Endothelial cell of umbilical vein (primary cell): ENCODE measurements around the gene BIN1. TPM values are rescaled to one million over a fixed set of nuclear protein-coding genes. Genes with fewer than 3 reads are reported as not detected.

Source experiments
- BruUV-seq: library from RNA; stranded (reverse); fragments of 400-500 nt; replicated peaks from 2 replicates; lab custom pipeline; 2021; lab: Mats Ljungman, UMichigan
- CTCF ChIA-PET: fragments of 300-600, 350-600 bp; sonication (Branson Sonifier 250); formaldehyde crosslinking; loops from one replicate; lab custom pipeline; 2021; ENCODE audit warnings: antibody characterized with exemption, inconsistent platforms; lab: Charles Lee
- POLR2A ChIA-PET: fragments of 300-600, 350-600 bp; sonication (Branson Sonifier 250); formaldehyde crosslinking; loops from one replicate; lab custom pipeline; 2021; ENCODE audit warnings: antibody characterized with exemption, inconsistent platforms; lab: Charles Lee
- DNase-seq: peaks from one replicate; pipeline ENCODE4 v3.0.0-alpha.2; 2011; ENCODE audit warnings: low read depth, low spot score
- FAIRE-seq: peaks from 2 replicates; lab custom pipeline; 2011; peaks lifted over from hg19 to GRCh38; lab: Jason Lieb, UNC
- H2AFZ ChIP-seq: 2 replicates; pipeline ENCODE4 v1.6.0; 2012; ENCODE audit warnings: low read depth, low read length, control low read depth, inconsistent platforms
- H3K27ac ChIP-seq: 2 replicates; pipeline ENCODE4 v1.5.1; 2011; ENCODE audit warnings: low read depth, mild to moderate bottlenecking, control low read depth, low read length, moderate library complexity; ENCODE audit not compliant: insufficient read depth
- H3K27me3 ChIP-seq, 2 experiments: 2 replicates each; pipeline versions ENCODE4 v1.6.0 to v1.6.1; 2011; ENCODE audit warnings: low read length in 2 of 2, mixed read lengths in 1 of 2; ENCODE audit not compliant: control insufficient read depth in 2 of 2, insufficient read depth in 2 of 2
- H3K36me3 ChIP-seq, 2 experiments: 2 replicates in 1 of 2; 3 replicates in 1 of 2; pipeline ENCODE4 v1.5.1; 2011; ENCODE audit warnings: low read length in 2 of 2, mild to moderate bottlenecking in 1 of 2, moderate library complexity in 1 of 2; ENCODE audit not compliant: control insufficient read depth in 2 of 2, insufficient read depth in 2 of 2; ENCODE audit errors: extremely low read depth in 1 of 2
- H3K4me1 ChIP-seq: 3 replicates; pipeline ENCODE4 v1.5.1; 2011; ENCODE audit warnings: mild to moderate bottlenecking, low read length; ENCODE audit not compliant: control insufficient read depth, insufficient read depth; ENCODE audit errors: extremely low read depth
- H3K4me2 ChIP-seq: 2 replicates; pipeline ENCODE4 v1.6.1; 2011; ENCODE audit warnings: low read length, control low read depth, mixed read lengths; ENCODE audit not compliant: insufficient read depth
- H3K4me3 ChIP-seq, 3 experiments: fragments of 200-600 bp in 1 of 3; sonication (generic), shearing (Covaris generic) in 1 of 3; replicated peaks in 1 of 3; 2 replicates each; pipeline ENCODE4 v1.5.1; 2011 to 2016; ENCODE audit warnings: control low read depth in 3 of 3, low read length in 3 of 3, mild to moderate bottlenecking in 2 of 3, inconsistent platforms in 1 of 3, low read depth in 1 of 3, moderate library complexity in 1 of 3; ENCODE audit not compliant: insufficient read depth in 1 of 3
- H3K79me2 ChIP-seq: 2 replicates; pipeline ENCODE4 v1.6.0; 2012; ENCODE audit warnings: low read length, inconsistent platforms; ENCODE audit not compliant: control insufficient read depth, insufficient read depth
- H3K9ac ChIP-seq: replicated peaks from 2 replicates; pipeline ENCODE3; 2011; ENCODE audit warnings: low read length, control low read depth; ENCODE audit not compliant: insufficient read depth; ENCODE audit errors: extremely low read depth
- H3K9me1 ChIP-seq: replicated peaks from 3 replicates; pipeline ENCODE4 v1.6.0; 2011; ENCODE audit warnings: mild to moderate bottlenecking, low read length; ENCODE audit not compliant: control insufficient read depth, insufficient read depth; ENCODE audit errors: extremely low read depth
- H3K9me3 ChIP-seq: replicated peaks from 2 replicates; pipeline ENCODE4 v1.5.1; 2012; ENCODE audit warnings: low read length, inconsistent platforms; ENCODE audit not compliant: control insufficient read depth, insufficient read depth
- H4K20me1 ChIP-seq: replicated peaks from 2 replicates; pipeline ENCODE3; 2011; ENCODE audit warnings: mild to moderate bottlenecking, low read length; ENCODE audit not compliant: control insufficient read depth, insufficient read depth; ENCODE audit errors: extremely low read depth
- CTCF ChIP-seq, 2 donors: IDR thresholded peaks; 1 replicate in 1 of 2; 2 replicates in 1 of 2; pipeline ENCODE4 v1.5.1; 2011; ENCODE audit warnings: low read length in 2 of 2, mild to moderate bottlenecking in 2 of 2, moderate library complexity in 2 of 2, control low read depth in 1 of 2, inconsistent platforms in 1 of 2, low read depth in 1 of 2; ENCODE audit not compliant: insufficient read depth in 1 of 2; ENCODE audit errors: extremely low read depth in 1 of 2
- EZH2 ChIP-seq: IDR thresholded peaks from 2 replicates; pipeline ENCODE4 v1.6.1; 2012; ENCODE audit warnings: borderline replicate concordance, low read depth, mild to moderate bottlenecking, moderate library complexity, low read length, inconsistent platforms; ENCODE audit not compliant: severe bottlenecking
- FOS ChIP-seq: IDR thresholded peaks from 2 replicates; pipeline ENCODE4 v1.6.1; 2011; ENCODE audit warnings: mild to moderate bottlenecking, low read length, moderate library complexity, borderline replicate concordance; ENCODE audit not compliant: insufficient read depth
- GATA2 ChIP-seq: IDR thresholded peaks from 2 replicates; pipeline ENCODE4 v1.7.0; 2011; ENCODE audit warnings: low read depth, mild to moderate bottlenecking, moderate library complexity, mixed read lengths, low read length; ENCODE audit not compliant: insufficient read length, insufficient read depth
- JUN ChIP-seq: IDR thresholded peaks from 2 replicates; pipeline ENCODE4 v1.6.1; 2011; ENCODE audit warnings: borderline replicate concordance, low read depth; ENCODE audit not compliant: insufficient read length, insufficient read depth
- MAX ChIP-seq: IDR thresholded peaks from 2 replicates; pipeline ENCODE4 v1.6.1; 2011; ENCODE audit not compliant: insufficient read depth, insufficient read length
- MYC ChIP-seq: IDR thresholded peaks from one replicate; pipeline ENCODE4 v1.6.1; 2011; ENCODE audit warnings: mild to moderate bottlenecking, low read depth, low read length
- POLR2A ChIP-seq: IDR thresholded peaks from 2 replicates; pipeline ENCODE4 v1.6.1; 2012; ENCODE audit warnings: low read depth, mild to moderate bottlenecking, control low read depth, low read length
- POLR2AphosphoS5 ChIP-seq: IDR thresholded peaks from 2 replicates; pipeline ENCODE4 v1.6.1; 2012; ENCODE audit warnings: low read depth, mild to moderate bottlenecking, control low read depth, low read length, moderate library complexity; ENCODE audit not compliant: insufficient read depth
- dilution Hi-C: fragments of 300-500 bp; cut with MboI; formaldehyde crosslinking; loops from one replicate; pipeline ENCODE4 v1.15.0; 2019; ENCODE audit warnings: low sequenced_read_pairs; ENCODE audit not compliant: extremely low pct_ligation_motif_present
- intact Hi-C: fragments of 100-400 bp; cut with micrococcal nuclease; formaldehyde crosslinking; loops from one replicate; pipeline ENCODE4 v1.10.0; 2022
- polyA plus RNA-seq, 4 experiments: library from polyadenylated mRNA; depleted of rRNA in 3 of 4; stranded (reverse) in 3 of 4; unstranded in 1 of 4; fragments of >200 nt; gene quantifications; 2 replicates each; pipeline versions ENCODE4 v1.2.1 to v1.2.3, GENCODE V29; 2011 to 2012; ENCODE audit warnings: missing spikeins in 1 of 4
- total RNA-seq: library from RNA; stranded (reverse); gene quantifications from 2 replicates; pipeline ENCODE4 v1.2.3, GENCODE V29; 2021

BIN1 gene
- total and polyA plus RNA-seq, 2 donors (not counting 3 experiments of a cell fraction or from before 2014, with no cell fraction given) = 26.3 to 36.9 TPM

GRCh38 chr2:127050803-127051115, 56.2 kb downstream of the BIN1 start:
- POLR2A ChIA-PET = interaction anchor here (0.6 kb wide), 1 partner anchor 8 kb away, joined by 4 read pairs; no protein-coding TSS in a partner anchor
- dilution Hi-C loops = no loop called here
- Histone ChIP-seq H3K9me3 (no peaks in the 10 kb centered on the region), H3K79me2 (no peaks in the 10 kb centered on the region), H3K9me1 (no peaks in the 10 kb centered on the region), H3K4me3 (no peak overlapping the region), H3K27ac (no peak overlapping the region), H3K9ac (no peak overlapping the region), H3K4me1 (no peaks in the 10 kb centered on the region), H3K36me3 (peaks cover 0 to 2% of the 10 kb centered on the region in 2 experiments), H4K20me1 (no peaks in the 10 kb centered on the region), H3K27me3 (no peaks in the 10 kb centered on the region), H2AFZ (no peak overlapping the region), H3K4me2 (no peak overlapping the region)
- intact Hi-C loops = loop anchor here (1.0 kb wide), 3 partner anchors 25 to 164 kb away; no protein-coding TSS in a partner anchor
- BruUV-seq = no TSS peak
- DNase-seq (no peak), FAIRE-seq (no peak)
- CTCF ChIA-PET = interaction anchor here (0.7 to 3.1 kb wide), 5 partner anchors 9 to 79 kb away, joined by 3 to 18 read pairs (median 3); no protein-coding TSS in a partner anchor
- TF ChIP-seq POLR2A (no peak), FOS (no peak), GATA2 (no peak), EZH2 (no peak), MAX (no peak), MYC (no peak), JUN (no peak), POLR2AphosphoS5 (no peak), CTCF (IDR thresholded peaks at IDR 0.05; ENCODE audit: extremely low read depth in 1 of 2, insufficient read depth in 1 of 2, low read depth in 1 of 2, low read length in 2 of 2) (no peak)
